ENCODE results near the gene ZNF540.
"Not testable (repeated sequence)": the region's sequence is repeated elsewhere in the genome, so short reads cannot be mapped to it uniquely, and the experiment has no call there.

ZNF540 gene

GRCh38 chr19:37594304-37594981 is at the start of gene ZNF540, which contains the start of gene ZNF571:
ZNF540 (plus strand) TSS chr19:37594876; CDS start chr19:37598448, 3,572 bp downstream.
ZNF571 (minus strand) TSS chr19:37594792; CDS start chr19:37586676, 8,116 bp downstream.
- peak; percentile 93 for DNase-seq

- DNase-seq = no peak
Observed at GRCh38 chr19:37551129-37551993, 43.3 kb upstream of the ZNF540 start.

DNA sequence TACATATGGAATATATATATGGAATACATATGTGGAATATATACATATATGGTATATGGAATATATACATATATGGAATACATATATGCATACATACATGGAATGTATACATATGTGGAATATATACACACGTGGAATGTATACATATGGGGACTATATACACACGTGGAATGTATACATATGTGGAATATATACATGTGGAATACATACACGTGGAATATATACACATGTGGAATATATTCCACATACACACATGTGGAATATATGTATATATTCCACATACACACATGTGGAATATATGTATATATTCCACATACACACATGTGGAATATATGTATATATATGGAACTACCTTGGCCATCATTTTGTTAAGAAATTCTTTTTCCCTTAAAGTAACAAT is 31.2 kb upstream of the ZNF540 start:
- DNase-seq = no peak

- no peak for DNase-seq
Observed at GRCh38 chr19:37564624-37565369, 29.9 kb upstream of the ZNF540 start.

DNA sequence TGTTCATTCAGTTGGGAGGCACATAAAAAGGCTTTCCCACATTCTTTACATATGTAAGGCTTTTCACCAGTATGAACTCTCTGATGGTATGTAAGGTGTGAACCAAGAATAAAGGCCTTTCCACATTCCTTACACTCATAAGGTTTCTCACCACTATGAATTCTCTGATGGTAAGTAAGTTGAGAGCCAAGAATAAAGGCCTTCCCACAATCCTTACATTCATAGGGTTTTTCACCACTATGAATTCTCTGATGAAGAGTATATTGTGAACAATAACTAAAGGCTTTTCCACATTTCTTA is 29.4 kb upstream of the ZNF540 start:
- no peak for DNase-seq

- no peak for DNase-seq
Observed at GRCh38 chr19:37572203-37572602, 22.5 kb upstream of the ZNF540 start.

GRCh38 chr19:37583340-37583739 is 11.3 kb upstream of the ZNF540 start:
- DNase-seq = no peak

- DNase-seq = no peak
Observed at GRCh38 chr19:37593996-37594303, 726 bp upstream of the ZNF540 start.

GRCh38 chr19:37594982-37595382 is 306 bp downstream of the ZNF540 start:
- peak; percentile 69 for DNase-seq

GRCh38 chr19:37635076-37636056 is 40.7 kb downstream of the ZNF540 start:
- DNase-seq = no peak

DNA sequence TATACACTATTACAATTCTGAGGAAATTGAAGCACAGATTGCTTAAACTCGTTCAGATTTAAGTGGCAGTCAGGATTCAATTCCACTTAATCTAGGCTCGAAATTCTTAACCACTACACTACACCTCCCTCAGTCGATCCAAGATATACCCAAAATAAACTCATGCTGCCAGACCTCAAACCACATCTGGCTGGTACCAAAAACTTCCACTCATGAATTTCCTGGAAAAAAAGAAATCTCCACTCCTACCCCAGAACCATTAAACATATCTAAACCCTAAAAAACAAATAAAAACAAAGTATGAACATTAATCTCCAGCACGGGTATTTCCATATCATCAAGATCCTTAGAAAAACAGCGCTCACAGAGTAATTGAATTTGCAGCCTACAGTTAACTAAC is 59.4 kb downstream of the ZNF540 start:
- peak; percentile 57 for DNase-seq

GRCh38 chr19:37654629-37655300 is 60.1 kb downstream of the ZNF540 start:
- peak; percentile 37 for DNase-seq

- DNase-seq = peak; percentile 86
Observed at GRCh38 chr19:37655301-37655688, 60.6 kb downstream of the ZNF540 start, which contains the start of gene ZFP30. ZFP30 (minus strand) TSS chr19:37655465; CDS start chr19:37647822, 7,643 bp downstream.

- DNase-seq = peak; percentile 94
Observed at GRCh38 chr19:37655689-37656371, 61.2 kb downstream of the ZNF540 start.

DNA sequence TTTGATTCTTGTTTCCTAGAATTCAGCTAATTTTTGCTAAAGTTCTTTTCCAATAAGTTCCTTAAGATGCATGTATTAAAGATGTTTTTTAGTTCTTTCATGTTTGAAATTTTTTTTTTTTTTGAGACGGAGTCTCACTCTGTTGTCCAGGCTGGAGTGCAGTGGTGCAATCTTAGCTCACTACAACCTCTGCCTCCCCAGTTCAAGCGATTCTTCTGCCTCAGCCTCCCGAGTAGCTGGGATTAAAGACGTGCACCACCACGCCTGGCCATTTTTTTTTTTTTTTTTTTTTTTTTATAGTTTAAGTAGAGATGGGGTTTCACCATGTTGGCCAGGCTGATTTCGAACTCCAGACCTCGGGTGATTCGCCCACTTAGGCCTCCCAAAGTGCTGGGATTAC is 62.5 kb downstream of the ZNF540 start:
- not testable (repeated sequence) for DNase-seq

All from DMS79 treated with DMSO at 0.1 percent for 48 hours (cell line).